Measurements from ENCODE around the gene JMJD1C.

DNA sequence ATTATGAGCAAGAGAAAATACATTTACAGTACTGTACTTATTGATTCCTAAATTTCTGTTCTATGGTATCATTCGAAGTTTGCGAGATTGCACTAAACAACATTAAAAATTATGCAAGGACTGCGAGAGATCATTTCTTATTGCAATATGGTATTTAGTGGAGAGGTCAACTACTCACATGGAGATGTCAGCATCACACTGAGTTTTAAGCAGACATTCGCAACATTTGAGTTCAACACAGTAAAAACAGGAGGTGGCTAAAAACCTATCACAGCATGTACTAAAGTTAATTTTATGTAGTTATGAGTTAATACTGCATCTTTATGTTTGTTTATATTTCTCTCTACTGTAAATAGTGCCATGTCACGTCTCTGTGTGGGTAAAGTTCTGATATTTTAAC is 53.5 kb downstream of the JMJD1C start:
- no peak for TF ChIP-seq ZNF639 (tag by site-specific recombination; IDR thresholded peaks at IDR 0.05)
- TF ChIP-seq, protein P1, sequence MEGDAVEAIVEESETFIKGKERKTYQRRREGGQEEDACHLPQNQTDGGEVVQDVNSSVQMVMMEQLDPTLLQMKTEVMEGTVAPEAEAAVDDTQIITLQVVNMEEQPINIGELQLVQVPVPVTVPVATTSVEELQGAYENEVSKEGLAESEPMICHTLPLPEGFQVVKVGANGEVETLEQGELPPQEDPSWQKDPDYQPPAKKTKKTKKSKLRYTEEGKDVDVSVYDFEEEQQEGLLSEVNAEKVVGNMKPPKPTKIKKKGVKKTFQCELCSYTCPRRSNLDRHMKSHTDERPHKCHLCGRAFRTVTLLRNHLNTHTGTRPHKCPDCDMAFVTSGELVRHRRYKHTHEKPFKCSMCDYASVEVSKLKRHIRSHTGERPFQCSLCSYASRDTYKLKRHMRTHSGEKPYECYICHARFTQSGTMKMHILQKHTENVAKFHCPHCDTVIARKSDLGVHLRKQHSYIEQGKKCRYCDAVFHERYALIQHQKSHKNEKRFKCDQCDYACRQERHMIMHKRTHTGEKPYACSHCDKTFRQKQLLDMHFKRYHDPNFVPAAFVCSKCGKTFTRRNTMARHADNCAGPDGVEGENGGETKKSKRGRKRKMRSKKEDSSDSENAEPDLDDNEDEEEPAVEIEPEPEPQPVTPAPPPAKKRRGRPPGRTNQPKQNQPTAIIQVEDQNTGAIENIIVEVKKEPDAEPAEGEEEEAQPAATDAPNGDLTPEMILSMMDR (tag by site-specific recombination; IDR thresholded peaks at IDR 0.05), result no peak
- no peak for TF ChIP-seq ZNF843 (tag by site-specific recombination; IDR thresholded peaks at IDR 0.05)
- TF ChIP-seq ZNF518A (tag by site-specific recombination; conservative IDR thresholded peaks at IDR 0.05; ENCODE audit: low read depth), result no peak
- TF ChIP-seq, protein P2, sequence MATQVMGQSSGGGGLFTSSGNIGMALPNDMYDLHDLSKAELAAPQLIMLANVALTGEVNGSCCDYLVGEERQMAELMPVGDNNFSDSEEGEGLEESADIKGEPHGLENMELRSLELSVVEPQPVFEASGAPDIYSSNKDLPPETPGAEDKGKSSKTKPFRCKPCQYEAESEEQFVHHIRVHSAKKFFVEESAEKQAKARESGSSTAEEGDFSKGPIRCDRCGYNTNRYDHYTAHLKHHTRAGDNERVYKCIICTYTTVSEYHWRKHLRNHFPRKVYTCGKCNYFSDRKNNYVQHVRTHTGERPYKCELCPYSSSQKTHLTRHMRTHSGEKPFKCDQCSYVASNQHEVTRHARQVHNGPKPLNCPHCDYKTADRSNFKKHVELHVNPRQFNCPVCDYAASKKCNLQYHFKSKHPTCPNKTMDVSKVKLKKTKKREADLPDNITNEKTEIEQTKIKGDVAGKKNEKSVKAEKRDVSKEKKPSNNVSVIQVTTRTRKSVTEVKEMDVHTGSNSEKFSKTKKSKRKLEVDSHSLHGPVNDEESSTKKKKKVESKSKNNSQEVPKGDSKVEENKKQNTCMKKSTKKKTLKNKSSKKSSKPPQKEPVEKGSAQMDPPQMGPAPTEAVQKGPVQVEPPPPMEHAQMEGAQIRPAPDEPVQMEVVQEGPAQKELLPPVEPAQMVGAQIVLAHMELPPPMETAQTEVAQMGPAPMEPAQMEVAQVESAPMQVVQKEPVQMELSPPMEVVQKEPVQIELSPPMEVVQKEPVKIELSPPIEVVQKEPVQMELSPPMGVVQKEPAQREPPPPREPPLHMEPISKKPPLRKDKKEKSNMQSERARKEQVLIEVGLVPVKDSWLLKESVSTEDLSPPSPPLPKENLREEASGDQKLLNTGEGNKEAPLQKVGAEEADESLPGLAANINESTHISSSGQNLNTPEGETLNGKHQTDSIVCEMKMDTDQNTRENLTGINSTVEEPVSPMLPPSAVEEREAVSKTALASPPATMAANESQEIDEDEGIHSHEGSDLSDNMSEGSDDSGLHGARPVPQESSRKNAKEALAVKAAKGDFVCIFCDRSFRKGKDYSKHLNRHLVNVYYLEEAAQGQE (tag by site-specific recombination; IDR thresholded peaks at IDR 0.05), result no peak
- TF ChIP-seq YY1 (tag by site-specific recombination; IDR thresholded peaks at IDR 0.05), result no peak
- no peak for TF ChIP-seq GLIS1 (tag by site-specific recombination; IDR thresholded peaks at IDR 0.05)
- TF ChIP-seq ZNF596 (tag by site-specific recombination; IDR thresholded peaks at IDR 0.05), result no peak
- no peak for TF ChIP-seq HOXC10 (CRISPR knock-in tag; IDR thresholded peaks at IDR 0.05)
- no peak for TF ChIP-seq ZNF239 (tag by site-specific recombination; IDR thresholded peaks at IDR 0.05)

All from HEK293 (cell line).